Testis (tissue), 2 donors: ENCODE data around the gene GC.

Experiments
- CTCF ChIP-seq, 3 experiments: fragments of 450-650 bp in 2 of 3; fragments of 200-600 bp in 1 of 3; sonication (generic) in 1 of 3; IDR thresholded peaks; one replicate each; pipeline ENCODE4 v1.5.1; 2016 to 2019; ENCODE audit warnings: antibody characterized with exemption in 3 of 3, mild to moderate bottlenecking in 2 of 3, moderate library complexity in 1 of 3
- POLR2A ChIP-seq: fragments of 450-650 bp; IDR thresholded peaks from one replicate; pipeline ENCODE4 v1.6.1; 2017; ENCODE audit warnings: antibody characterized with exemption, mild to moderate bottlenecking, moderate library complexity

GRCh38 chr4:71732066-71732465, 51.8 kb downstream of the GC start:
- TF ChIP-seq POLR2A (no peak), CTCF (IDR thresholded peaks at IDR 0.05) (no peak)
